HG03565 (cell line): ENCODE measurements around the gene RMND5A.

Experiments
- ATAC-seq: cut with Tn5 transposase; IDR thresholded peaks from one replicate; pipeline ENCODE4 v1.9.1; 2021; ENCODE audit warnings: mild to moderate bottlenecking, moderate library complexity; ENCODE audit not compliant: unreplicated experiment

The RMND5A gene

DNA sequence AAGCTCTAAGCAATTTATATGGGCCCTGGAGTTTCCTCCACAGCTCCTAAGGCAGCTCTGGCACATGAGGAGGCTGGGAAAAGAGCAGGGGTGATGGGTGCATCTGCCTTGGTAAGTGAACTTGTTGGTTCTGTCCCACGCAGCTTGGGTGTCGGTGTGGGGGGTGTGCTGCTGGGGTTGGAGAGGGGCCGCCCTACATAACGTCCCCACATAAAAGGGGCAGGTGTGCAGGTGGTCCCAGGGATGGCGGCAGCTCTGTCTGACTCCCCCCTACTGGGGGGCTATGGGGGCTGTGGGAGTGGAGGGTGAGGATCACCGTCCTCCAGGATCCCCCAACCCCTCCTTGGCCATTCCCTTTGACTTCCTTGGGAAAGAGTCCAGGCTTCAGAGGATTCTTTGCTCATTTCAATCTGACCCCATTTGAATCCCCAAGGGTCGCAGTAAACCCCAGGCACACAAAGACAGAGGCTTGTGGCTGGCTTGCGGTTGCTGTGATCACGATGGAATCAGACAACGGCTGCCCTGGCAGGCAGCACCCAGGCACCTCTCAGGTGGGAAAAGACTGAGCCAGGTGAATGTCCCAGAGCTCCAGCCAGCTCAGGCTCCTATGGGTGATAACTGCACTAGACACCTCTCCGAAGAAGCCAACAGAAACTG is 105.1 kb downstream of the RMND5A start:
- no peak for ATAC-seq

- ATAC-seq: no peak
Measured at GRCh38 chr2:86825693-86826381, 105.7 kb downstream of the RMND5A start.

DNA sequence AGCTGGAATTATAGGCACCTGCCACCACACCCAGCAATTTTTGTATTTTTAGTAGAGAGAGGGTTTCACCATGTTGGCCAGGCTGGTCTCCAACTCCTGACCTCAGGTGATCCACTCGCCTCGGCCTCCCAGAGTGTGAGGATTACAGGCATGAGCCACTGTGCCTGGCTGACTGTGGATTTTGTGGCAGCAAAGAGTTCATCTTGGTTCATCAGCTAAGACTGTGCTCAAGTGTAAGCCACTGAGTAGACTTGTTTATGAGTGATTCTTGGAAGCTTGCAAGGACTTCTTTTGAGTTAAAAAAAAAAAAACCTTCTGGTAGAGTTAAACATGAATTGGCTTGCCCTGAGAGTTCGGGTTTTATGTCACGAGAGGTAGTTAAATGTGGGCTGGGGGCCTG is 106.9 kb downstream of the RMND5A start:
- no peak for ATAC-seq
